ENCODE measurements around the gene ITGAL.

GRCh38 chr16:30553393-30553899, 80.9 kb downstream of the ITGAL start:
- TF ChIP-seq CTCF (IDR thresholded peaks at IDR 0.05; ENCODE audit: poor library complexity) (no peak), EZH2phosphoT487 (IDR thresholded peaks at IDR 0.05; ENCODE audit: low read depth, severe bottlenecking, unreplicated experiment) (no peak), EZH2 (IDR thresholded peaks at IDR 0.05; ENCODE audit: borderline replicate concordance) (no peak)

Data from hepatocyte (in vitro differentiated cells).